Fibroblast of the aortic adventitia (primary cell): Measurements from ENCODE around the gene ZNF414. TPM values are rescaled to one million over a fixed set of nuclear protein-coding genes. Genes with fewer than 3 reads are reported as not detected.

Source experiments
- DNase-seq: peaks from one replicate; pipeline ENCODE4 v3.0.0-alpha.2; 2010; ENCODE audit warnings: low read depth
- H3K4me3 ChIP-seq: 2 replicates; pipeline ENCODE4 v1.5.1; 2011; ENCODE audit warnings: low read depth, mild to moderate bottlenecking, control low read depth, low read length, moderate library complexity
- total RNA-seq: library from RNA; depleted of rRNA; stranded (reverse); fragments of >200 nt; gene quantifications from 2 replicates; pipeline ENCODE4 v1.2.3, GENCODE V29; 2012; ENCODE audit warnings: low replicate concordance
- TF ChIP-seq, protein P1 (sequence below): IDR thresholded peaks from 2 replicates; pipeline ENCODE4 v1.5.1; 2011; ENCODE audit warnings: mild to moderate bottlenecking, low read length, control low read depth, inconsistent platforms; ENCODE audit not compliant: insufficient read depth

Gene ZNF414
- total RNA-seq, 1 donor, result 6.4 TPM

DNA sequence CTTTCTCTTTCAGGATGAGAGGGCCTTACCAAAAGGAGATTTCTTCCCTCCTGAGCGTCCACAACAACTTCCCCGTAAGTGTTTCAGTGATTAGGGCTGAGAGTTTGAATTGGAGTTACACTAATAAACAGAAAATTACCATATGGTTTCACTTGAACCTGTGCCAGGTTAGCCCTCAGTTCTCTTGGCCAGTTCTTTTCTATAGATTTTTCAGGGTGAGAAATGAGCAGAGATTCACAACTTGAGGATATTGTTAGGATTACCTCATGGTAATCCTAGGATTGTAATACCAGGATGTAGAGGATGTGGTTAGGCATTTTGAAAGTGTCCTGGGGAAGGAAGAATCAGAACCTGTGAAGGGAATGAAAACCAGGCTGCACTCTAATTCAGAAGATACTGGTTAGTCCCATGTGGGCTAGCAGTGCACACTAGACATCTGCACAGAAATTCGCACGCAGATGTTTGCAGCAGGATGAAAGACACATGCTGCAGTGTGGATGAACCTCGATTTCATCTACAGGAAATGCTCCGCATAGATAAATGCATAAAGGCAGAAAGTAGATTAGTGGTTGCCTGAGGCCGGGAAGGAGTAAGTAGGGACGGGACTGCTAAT is 45.1 kb downstream of the ZNF414 start:
- TF ChIP-seq, protein P1, sequence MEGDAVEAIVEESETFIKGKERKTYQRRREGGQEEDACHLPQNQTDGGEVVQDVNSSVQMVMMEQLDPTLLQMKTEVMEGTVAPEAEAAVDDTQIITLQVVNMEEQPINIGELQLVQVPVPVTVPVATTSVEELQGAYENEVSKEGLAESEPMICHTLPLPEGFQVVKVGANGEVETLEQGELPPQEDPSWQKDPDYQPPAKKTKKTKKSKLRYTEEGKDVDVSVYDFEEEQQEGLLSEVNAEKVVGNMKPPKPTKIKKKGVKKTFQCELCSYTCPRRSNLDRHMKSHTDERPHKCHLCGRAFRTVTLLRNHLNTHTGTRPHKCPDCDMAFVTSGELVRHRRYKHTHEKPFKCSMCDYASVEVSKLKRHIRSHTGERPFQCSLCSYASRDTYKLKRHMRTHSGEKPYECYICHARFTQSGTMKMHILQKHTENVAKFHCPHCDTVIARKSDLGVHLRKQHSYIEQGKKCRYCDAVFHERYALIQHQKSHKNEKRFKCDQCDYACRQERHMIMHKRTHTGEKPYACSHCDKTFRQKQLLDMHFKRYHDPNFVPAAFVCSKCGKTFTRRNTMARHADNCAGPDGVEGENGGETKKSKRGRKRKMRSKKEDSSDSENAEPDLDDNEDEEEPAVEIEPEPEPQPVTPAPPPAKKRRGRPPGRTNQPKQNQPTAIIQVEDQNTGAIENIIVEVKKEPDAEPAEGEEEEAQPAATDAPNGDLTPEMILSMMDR, result no peak
- no peak overlapping the region for H3K4me3 ChIP-seq
- DNase-seq, result peak; percentile 27

DNA sequence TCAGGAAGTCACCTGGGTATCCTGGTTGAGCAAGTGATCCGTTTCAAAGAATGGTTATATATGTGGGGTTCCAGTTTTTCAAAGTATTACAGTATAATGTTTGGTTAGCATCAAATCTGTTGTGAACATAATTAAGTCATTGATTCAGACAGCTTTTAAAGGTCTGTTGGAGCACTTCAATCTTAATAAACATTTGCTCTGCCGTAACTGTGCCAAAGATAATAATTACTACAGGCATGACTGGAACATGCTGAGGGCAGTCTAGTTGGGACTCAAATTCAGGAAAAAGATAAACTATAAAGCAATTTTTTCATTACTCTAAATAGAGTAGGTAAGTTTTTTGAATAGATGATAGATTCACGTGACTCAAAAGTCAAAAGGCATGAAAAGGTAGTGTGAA is 45.8 kb downstream of the ZNF414 start:
- no peak for DNase-seq
- TF ChIP-seq, protein P1, result no peak
- no peak overlapping the region for H3K4me3 ChIP-seq

DNA sequence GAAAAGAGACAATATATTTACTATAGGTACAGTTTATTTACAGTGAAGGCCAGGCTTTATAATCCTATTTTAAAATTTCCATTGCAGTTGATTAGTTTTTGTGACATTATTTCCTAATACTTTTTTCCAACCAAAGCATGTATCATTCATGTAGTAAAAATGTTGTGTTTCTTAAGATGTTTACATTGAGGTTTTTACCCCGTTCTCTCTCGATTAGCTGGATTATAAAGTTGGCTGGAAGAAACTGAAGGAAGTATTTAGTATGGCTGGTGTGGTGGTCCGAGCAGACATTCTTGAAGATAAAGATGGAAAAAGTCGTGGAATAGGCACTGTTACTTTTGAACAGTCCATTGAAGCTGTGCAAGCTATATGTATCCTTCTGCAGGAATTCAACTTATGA is 47.9 kb downstream of the ZNF414 start:
- no peak overlapping the region for H3K4me3 ChIP-seq
- no peak for DNase-seq
- TF ChIP-seq, protein P1, result no peak

DNA sequence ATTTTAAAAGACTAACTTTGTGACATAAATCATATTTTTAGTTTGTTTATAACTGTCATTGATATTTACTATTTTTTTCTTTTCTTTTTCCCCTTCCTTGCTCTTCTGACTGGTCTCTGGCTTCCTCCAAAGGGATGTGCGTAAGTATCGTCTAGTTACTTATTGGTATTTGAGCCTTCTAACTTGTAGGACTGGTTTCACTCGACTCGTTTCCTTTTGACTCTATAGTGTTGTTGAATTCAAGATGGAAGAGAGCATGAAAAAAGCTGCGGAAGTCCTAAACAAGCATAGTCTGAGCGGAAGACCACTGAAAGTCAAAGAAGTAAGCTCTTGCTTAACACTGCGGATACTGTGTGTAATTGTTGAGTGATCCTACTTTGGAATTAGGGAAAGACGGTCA is 50.6 kb downstream of the ZNF414 start:
- no peak for DNase-seq
- TF ChIP-seq, protein P1, result no peak

DNA sequence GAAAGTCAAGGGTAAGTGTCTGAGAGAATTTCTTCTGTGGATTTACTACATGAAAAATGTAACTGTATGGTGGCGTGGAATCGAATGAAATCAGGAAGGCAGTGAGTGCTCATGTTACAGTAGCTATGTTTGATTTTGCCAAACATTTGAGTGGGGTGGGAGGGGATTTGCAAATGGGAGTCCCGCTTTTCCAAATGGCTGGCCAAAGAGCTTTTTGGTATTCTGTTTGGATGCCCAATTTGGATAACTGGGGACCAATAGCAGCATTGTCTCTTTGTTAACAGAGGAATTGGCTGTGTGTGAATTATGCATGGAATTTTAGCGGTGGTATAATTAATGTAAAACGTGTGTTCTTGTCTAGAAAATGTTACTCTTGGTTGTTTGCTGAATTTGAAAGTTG is 51.4 kb downstream of the ZNF414 start:
- no peak overlapping the region for H3K4me3 ChIP-seq
- TF ChIP-seq, protein P1, result no peak
- no peak for DNase-seq

More for the DNA sequence above, 50.6 kb downstream of the ZNF414 start:
- H3K4me3 ChIP-seq, result no peak overlapping the region

DNA sequence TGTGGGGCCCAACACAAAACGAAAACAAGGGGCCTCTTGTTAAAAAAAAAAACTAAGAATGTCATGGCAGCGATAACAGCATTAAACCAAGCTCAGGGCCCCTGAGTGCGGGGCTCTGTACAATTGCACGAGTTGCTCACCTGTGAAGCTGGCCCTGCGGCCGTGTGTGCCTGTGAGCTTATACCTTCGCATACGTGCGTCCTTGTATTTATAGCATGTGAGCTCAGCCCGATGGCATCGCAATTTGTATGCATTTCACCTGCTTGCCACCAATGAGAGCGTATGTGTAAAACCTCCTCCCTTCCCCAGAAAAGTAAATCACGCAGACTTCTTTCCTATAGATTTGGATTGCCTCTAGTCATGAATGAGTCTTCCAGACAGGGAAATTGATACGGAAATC is 52.1 kb downstream of the ZNF414 start:
- DNase-seq, result no peak
- no peak overlapping the region for H3K4me3 ChIP-seq
- TF ChIP-seq, protein P1, result no peak

DNA sequence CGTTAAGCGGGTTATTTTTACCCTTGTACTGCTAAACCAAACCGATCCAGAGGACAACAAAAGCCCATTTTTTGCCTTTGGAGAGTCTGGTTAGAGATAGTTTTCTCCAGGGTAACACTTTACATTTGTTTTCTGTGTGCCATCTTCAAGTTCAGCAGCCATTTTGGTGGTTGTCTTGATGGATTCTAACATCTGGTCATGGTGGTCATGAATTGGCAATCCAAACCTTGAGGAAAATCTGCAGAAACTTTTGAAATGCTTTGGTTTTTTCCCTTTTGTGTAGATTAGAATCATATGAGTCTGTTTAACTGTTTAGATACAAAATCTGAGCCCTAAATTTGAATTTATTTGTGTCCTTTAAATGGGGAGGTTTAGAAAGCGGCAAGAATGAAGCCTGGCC is 52.6 kb downstream of the ZNF414 start:
- TF ChIP-seq, protein P1, result no peak
- DNase-seq, result no peak

More for the DNA sequence above, 52.6 kb downstream of the ZNF414 start:
- no peak overlapping the region for H3K4me3 ChIP-seq
